Stimulated activated CD4-positive, alpha-beta T cell treated with anti-CD3 and anti-CD28 coated beads, Interleukin-2, amount 100 ng/mL, for 4 hours (primary cell): ENCODE measurements around the gene TAF11.
"Not testable (repeated sequence)": the region's sequence is repeated elsewhere in the genome, so short reads cannot be mapped to it uniquely, and the experiment has no call there.

Experiments
- DNase-seq: peaks from one replicate; pipeline ENCODE4 v3.0.0-alpha.2; 2020; ENCODE audit warnings: low read depth

The TAF11 gene

GRCh38 chr6:34865107-34865506 lies 22.7 kb downstream of the TAF11 start:
- no peak for DNase-seq

GRCh38 chr6:34864007-34864406 lies 23.8 kb downstream of the TAF11 start:
- no peak for DNase-seq

GRCh38 chr6:34860776-34861175 lies 27.1 kb downstream of the TAF11 start:
- no peak for DNase-seq

GRCh38 chr6:34859951-34860350 lies 27.9 kb downstream of the TAF11 start:
- DNase-seq: no peak

GRCh38 chr6:34858681-34859080 lies 29.2 kb downstream of the TAF11 start:
- no peak for DNase-seq

- DNase-seq: no peak
These were observed 32.4 kb downstream of the TAF11 start for GRCh38 chr6:34855463-34855862.

GRCh38 chr6:34852406-34853085 lies 35.3 kb downstream of the TAF11 start:
- no peak for DNase-seq

- no peak for DNase-seq
These were observed 36.5 kb downstream of the TAF11 start for GRCh38 chr6:34851361-34851760.

- not testable (repeated sequence) for DNase-seq
These were observed 38.8 kb downstream of the TAF11 start for GRCh38 chr6:34849066-34849465.

- no peak for DNase-seq
These were observed 48.0 kb downstream of the TAF11 start for GRCh38 chr6:34839666-34840352.

GRCh38 chr6:34837528-34837927 lies 50.3 kb downstream of the TAF11 start:
- DNase-seq: no peak

- DNase-seq: no peak
These were observed 51.4 kb downstream of the TAF11 start for GRCh38 chr6:34836451-34836850.

- no peak for DNase-seq
These were observed 51.8 kb downstream of the TAF11 start for GRCh38 chr6:34836008-34836407.

- no peak for DNase-seq
These were observed 52.9 kb downstream of the TAF11 start for GRCh38 chr6:34834789-34835518.

- DNase-seq: no peak
These were observed 54.9 kb downstream of the TAF11 start for GRCh38 chr6:34832942-34833341.

GRCh38 chr6:34829137-34829536 lies 58.7 kb downstream of the TAF11 start:
- no peak for DNase-seq
